RPMI8226 (cell line): ENCODE results near the gene CLN3.
"Not testable (repeated sequence)": the region's sequence is repeated elsewhere in the genome, so short reads cannot be mapped to it uniquely, and the experiment has no call there.

Experiments used
- DNase-seq: peaks from one replicate; pipeline ENCODE4 v3.0.0-alpha.2; 2015

Gene CLN3

DNA sequence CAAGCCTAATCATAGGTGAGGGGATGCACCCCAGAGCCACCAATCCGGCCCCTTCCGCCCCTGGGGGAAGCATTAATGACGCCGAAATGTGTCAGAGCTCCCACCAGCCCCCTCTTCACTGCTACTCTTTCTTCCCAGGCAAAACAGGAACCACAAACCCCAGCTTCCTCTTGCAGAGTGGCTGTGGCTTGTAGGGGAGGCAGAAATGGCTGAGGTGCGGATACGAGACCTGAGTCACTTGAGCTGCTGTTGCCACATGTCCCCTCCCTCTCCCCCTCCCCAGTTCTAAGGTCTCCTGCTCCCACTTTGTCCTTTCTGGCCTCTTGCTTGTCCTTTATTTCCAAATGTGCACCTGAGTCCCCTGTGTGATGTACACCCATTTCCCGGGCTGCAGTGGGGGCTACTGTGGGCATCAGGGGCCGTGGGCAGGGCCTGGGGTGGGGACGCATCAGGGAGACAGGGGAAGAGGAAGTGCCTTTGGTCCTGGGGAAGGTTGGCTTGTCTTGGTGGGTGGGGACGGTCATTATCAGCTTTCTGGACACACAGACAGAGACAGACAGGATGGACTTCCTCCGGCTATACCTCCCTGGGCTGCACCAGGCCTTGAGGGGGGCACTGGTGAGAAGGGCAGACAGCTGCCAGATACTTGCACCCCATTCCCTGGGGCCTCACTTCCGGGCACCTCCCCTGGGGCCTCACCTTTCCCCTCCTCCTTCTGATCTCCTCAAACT is 2.4 kb upstream of the CLN3 start, which contains the start of gene APOBR:
Gene APOBR (plus strand): TSS at position 523 of the 731 bp plus-strand sequence. CDS start 39 bp downstream, at position 562.
- peak; percentile 46 for DNase-seq

DNA sequence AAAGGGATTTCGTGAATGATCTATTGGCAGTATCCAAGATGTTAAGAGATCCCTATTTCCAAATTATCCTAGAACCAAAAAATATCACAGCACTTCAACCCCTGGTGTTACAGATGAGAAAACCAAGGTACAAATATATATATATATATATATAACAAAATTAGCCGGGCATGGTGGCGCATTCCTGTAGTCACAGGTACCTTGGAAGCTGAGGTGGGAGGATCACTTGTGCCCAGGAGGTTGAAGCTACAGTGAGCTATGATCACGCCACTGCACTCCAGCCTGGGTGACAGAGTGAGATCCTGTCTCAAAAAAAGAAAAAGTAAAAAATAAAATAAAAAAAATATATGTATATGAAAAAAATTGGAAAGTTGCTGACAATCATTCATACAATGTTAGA is 637 bp upstream of the CLN3 start:
- DNase-seq, result no peak

DNA sequence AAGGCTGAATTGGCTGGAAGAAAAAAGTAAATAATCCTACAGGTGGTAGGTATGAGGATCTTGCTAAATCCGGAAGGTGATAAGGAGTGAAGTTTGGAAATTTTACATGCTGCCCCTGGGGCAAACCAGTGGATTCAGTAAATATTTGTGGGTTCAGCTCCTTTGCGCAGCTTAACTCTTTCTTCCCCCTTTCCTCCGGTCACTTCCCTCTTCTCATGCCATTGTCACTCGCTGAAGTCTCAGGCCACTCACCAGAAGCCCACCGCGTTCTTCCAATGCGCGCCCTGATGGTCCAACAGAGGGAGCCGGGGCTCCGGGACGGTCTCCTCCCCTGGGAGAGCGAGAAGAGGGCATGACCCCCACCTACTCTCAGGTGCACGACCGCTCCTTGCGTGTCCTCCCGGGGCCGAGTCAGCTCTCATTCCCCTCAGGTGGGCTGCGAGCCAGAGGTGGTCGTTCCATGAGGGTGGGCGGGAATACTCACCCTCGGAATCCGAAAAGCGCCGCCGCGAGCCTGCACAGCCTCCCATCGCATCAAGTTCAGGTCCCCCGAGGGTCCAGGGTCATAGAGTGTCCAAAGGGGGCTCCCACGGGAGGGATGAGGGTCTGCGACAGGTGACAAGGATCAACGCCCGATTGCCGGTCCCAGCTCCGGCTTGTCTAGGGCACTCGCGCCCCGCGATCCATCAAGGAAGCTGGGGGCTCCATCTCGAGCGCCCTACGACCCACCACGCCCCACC is 474 bp downstream of the CLN3 start:
- DNase-seq, result peak; percentile 50

DNA sequence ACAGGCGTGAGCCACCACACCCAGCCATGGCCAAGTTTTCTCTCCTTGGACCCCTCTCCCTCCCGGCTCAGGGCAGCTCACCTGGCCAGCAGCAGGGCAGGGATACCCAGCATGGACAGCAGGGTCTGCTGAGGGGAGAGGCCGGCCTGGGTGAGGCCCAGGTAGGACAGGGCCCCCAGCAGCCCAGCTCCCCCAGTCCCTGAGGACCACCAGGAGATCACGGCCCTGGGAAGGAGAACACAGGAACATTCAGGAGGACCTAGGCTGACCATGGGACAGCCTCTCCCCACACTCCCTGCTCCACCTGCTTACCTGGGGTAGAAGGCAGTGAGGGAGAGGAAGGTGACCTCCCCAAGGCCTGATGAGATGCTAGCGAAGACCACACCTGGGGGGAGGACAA is 5.6 kb downstream of the CLN3 start:
- no peak for DNase-seq

DNA sequence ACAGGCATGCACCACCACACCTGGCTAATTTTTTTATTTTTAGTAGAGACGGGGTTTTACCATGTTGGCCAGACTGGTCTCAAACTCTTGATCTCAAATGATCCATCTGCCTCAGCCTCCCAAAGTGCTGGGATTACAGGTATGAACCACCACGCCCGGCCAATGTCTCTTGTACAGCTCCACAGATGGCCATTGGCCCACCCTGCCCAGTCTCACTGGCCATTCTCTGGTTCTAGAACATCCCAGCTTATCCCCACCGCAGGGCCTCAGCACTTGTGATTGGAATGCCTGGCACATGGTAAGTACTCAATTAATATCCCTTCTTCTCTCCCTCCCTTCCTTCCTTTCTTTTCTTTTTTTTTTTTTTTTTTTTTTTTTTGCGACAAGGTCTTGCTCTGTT is 8.5 kb downstream of the CLN3 start:
- not testable (repeated sequence) for DNase-seq

DNA sequence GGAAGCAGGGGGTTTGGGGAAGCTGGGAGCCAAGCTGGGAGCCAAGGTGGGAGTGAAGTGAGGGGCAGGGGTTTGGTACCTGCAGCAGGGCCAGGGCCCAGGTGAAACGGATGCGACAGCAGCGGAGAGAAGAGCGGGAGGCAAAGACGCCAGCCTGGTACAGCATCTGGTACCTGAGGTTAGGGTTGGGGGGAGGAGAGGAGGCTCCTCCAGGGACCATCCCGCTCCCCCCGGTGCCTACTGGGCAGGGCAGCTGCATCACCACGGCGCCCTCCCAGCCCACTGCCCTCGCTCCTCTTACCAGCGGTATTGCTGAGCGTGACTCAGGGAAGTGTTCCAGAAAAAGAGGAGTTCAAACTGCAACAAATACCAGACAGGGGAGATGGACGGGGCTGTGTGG is 9.8 kb downstream of the CLN3 start:
- no peak for DNase-seq

DNA sequence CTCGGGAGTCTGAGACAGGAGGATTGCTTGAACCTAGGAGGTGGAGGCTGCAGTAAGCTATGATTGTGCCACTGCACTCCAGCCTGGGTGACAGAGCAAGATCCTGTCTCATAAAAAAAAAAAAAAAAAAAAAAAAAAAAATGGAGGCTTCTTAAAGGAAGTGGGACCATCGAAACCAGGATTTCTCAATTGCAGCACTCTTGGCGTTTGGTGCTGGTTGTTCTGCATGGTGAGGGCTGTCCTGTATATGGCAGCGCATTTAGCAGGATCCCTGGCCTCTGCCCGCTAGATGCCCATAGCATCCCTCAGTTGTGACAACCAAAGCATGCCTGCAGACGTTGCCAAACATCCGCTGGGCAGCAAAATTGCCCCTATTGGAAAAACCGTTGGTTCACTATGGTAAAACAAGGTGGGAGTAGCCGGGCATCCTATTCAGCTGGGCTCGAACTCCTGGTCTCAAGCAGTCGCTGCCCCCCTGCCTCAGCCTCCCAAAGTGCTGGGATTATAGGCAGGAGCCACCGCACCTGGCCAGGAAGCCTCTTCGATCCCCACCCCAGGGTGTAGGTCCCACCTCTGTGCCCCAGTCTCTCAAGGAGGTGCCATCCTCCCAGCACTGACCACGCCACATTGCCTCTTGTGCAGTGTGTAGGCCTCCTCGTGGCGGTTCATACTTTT is 13.2 kb downstream of the CLN3 start:
- no peak for DNase-seq

DNA sequence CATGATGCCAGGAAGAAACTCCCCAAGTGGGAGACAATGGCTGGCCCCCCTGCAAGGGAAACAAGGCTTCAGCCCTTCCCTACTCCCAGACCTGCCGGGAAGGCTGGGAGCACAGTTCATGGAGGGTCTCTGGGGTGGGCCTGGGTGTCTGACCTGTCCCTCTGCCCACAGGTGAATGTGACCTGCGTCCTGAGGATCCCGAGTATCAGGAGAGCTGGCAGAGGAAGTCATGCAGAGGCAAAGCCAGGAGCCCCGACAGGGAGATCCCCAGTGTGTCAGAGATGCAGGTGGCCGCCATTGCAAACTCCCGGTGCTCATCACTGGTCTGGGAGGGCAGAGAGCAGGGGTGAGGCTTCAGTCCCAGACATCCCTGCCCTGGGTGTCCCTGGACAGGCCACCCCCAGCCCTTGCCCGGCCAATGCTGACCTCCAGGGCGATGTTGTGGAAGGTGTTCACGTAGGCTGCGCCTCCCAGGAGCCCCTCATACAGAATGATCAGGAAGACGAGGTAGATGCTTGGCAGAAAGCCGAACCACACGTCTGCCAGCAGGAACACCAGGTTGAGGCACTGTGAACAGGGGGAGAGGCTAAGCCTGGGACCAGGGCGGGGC is 14.5 kb downstream of the CLN3 start:
- DNase-seq, result no peak

DNA sequence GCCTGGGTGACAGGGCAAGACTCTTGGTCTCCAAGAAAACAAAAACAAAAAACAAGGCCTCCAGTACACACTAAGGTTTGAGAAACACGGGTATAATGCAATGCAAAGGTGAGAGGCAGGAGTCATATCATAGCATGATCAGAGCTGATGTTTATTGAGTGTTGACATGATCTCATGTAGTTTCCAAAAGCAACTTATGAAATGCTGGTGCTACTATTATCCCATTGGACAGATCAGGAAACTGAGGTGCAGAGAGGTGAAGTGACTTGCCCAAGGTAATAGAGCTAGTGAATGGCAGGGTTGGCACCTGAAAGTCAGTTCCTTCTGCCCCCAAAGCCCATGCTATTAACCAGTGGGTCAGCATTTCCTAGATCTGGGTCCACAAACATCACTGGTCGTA is 16.7 kb downstream of the CLN3 start:
- DNase-seq, result no peak

DNA sequence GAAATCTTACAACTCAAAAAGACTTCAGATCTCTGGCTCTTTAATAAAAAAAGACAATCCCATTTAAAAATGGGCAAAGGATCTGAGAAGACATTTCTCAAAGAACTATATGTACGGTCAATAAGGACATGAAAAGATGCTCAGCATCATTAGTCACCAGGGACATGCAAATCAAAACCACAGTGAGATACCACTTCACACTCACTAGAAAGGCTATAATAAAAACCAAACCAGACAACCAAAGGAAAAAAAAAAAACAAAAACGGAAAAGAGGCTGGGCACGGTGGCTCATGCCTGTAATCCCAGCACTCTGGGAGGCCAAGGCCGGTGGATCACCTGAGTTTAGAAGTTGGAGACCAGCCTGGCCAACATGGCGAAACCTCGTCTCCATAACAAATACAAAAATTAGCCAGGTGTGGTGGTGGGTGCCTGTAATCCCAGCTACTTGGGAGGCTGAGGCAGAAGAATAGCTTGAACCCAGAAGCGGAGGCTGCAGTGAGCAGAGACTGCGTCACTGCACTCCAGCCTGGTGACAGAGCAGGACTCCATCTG is 18.1 kb downstream of the CLN3 start:
- no peak for DNase-seq

DNA sequence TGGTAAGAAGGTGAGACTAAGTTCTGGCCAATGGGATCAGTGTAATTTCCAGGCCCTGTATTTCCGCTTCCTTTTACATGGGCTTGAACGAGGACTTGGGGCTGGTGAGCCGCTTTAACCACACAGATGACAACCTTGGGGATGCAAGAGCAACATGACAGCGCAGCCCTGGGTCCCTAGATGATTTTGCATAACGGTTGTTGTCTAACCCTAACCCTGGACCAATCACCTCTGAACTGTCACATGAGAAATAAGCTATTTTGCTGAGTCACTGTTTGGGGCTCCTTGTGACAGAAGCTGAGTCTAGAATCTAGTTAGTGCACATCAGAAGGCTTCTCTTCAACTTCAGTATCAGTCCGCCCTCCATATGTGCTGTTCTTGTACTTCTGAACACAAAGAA is 44.8 kb downstream of the CLN3 start:
- DNase-seq, result not testable (repeated sequence)

DNA sequence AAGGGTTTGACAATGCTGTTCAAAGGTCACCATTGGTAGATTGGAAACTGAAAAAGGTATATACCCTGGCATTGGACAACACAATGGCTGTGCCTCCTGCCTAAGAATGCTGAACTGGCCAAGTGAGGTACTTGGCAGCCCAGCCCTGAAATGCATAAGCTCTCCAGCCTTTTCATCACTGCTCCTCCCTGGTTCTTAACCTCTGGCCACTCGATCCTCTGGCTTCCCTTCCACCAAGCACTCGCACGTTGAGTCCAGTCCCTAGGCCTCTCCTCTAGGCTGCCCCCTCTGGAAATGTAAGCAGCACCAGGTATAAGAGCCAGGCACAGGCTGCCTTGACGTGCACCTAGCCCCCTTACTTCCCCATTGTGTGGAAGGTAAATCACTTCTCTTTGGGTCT is 45.5 kb downstream of the CLN3 start:
- DNase-seq, result not testable (repeated sequence)

DNA sequence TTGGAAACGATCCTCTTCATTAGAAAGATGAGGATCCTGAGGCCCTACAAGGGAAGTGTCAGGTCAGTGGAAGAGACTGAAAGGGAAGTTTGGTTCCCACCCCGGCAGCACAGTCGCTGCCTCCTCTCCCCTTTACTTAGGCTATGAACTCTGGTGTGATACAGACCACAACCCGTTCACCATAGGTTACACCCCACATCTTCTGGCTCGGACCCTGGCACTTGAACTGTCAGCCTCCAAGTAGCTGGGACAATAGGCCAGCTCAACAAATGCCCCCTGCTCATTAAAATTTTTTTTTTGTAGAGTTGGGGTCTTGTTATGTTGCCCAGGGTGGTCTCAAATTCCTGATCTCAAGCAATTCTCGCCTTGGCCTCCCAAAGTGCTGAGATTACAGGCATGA is 47.9 kb downstream of the CLN3 start:
- not testable (repeated sequence) for DNase-seq

DNA sequence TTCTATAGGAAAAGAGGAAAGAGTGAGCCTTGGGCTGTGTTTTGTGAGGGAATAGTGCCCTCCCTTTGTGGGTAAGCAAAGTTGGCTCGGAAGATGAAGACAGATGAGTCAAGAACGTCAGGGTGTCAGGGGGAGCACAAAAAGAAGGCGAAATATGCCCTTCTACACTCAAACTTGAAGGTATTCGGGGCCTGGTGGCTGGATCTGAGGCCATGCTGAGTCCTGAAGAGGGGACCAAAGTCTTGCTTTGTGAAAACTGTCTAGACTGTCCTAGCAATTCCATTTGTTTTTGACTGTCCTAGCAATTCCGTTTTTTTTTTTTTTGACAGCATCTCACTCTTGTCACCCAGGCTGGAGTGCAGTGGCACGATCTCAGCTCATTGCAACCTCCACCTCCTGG is 53.0 kb downstream of the CLN3 start:
- not testable (repeated sequence) for DNase-seq

DNA sequence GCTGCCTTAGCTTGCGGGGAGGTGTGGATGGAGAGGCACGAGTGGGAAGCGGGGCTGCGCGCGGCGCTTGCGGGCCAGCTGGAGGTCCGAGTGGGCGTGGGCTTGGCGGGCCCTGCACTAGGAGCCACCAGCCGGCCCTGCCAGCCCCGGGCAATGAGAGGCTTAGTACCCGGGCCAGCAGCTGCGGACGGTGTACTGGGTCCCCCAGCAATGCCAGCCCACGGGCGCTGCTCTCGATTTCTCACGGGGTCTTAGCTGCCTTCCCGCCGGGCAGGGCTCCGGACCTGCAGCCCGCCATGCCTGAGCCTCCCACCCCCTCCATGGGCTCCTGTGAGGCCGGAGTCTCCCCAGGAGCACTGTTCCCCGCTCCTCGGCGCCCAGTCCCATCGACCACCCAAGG is 56.5 kb downstream of the CLN3 start:
- not testable (repeated sequence) for DNase-seq
